GM18502 (cell line): ENCODE results near the gene HOXA10.

Experiments used
- ATAC-seq: cut with Tn5 transposase; IDR thresholded peaks from one replicate; pipeline ENCODE4 v1.9.1; 2021; ENCODE audit warnings: mild to moderate bottlenecking; ENCODE audit not compliant: unreplicated experiment, poor library complexity

HOXA10 gene

DNA sequence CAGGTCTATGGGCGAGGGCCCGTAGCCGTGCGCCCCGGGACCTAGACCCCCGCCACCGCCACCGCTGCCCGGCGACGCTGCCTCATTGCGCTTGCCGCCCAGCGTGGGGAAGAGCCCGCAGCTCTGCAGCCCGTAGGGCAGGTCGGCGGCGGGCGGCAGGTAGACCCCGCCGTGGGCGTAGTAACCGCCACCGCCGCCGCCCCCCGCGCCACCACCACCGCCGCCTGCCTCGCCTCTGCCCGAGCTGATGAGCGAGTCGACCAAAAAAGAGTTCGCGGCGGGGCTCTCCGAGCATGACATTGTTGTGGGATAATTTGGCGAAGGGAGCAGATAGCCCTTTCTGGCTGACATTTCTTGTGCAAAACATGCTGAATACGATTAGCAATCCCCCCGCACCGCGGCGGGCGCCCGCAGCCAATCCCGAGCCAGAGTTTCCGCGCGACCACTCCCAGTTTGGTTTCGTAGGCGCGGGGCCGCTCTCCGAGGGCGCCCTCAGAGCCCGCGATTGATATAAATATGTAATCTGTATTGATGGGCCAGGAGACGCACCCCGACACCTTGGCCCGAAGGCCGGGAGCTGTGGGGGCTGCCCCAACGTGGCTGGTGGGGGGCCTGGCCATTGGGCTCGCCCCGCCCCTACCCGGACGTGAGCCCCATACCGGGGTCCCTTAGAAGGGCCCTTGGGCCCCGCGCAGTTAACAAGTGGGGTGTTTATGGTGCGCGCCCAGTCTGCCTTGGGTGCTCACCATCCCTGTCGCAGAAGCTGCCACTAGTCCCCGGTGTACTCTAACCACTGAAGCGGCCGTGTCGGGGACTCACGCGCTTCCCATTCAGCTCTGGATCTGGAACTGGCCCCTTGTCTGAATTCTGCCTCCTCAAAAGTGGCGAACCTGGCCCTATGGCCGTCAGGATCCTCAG is at the start of gene HOXA10:
Gene HOXA10, minus strand, starts transcription at position 365 of the 918 bp plus-strand sequence. Its CDS starts 14 bp downstream, at position 351.
- ATAC-seq: no peak

DNA sequence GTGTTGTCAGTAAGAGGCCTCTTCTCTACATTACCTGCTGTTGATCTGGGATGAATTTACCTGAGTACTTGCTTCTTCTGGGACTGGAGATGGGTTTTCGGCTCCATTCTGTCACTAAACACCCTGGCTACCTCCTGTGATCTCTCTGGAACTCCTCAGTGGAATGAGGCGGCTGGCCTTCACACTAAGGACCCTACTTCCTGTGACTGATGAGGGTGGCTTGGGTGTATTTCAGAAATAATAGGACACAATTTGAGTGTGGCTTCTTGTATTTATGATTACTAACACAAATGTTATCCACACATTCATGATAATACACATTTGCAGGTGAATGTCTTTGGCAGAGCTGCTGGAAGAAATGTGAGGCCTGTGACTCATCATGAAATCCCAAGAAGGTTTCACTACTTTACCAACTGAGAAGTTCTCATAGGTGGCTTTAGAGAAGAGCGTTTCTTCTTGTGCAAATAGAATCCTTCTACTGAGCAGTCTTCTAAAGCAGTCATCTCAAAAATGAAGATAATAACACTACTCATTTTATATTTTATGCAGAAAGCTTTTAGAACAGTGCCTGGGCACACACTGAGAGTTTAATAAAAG is 47.2 kb upstream of the HOXA10 start:
- ATAC-seq: no peak

DNA sequence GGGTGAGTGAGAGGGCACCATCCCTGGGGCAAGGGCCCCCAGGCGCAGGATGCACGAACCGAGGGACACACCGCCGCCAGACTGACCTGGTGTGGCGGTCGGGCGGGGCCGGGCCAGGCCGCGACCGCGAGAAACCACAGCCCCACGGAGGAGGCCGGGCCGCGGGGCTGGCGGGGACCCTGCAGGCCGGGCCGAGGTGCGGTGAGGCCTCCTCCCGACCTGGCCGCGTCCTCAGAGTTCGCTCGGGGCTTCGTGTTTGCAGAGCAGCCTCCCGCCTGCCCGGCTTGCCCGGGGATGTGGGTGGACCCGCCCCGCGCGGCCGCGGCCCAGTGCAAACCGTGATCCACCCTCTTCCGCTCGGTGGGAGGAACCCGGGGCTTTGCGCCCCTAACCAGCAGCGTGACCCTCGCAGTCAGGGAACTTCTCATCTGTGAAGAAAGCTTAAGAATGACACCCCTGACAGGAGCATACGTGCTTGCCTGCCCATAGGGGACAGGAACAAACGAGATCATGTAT is 46.4 kb upstream of the HOXA10 start:
- no peak for ATAC-seq

- no peak for ATAC-seq
These were observed 45.7 kb upstream of the HOXA10 start for GRCh38 chr7:27219821-27220220.

DNA sequence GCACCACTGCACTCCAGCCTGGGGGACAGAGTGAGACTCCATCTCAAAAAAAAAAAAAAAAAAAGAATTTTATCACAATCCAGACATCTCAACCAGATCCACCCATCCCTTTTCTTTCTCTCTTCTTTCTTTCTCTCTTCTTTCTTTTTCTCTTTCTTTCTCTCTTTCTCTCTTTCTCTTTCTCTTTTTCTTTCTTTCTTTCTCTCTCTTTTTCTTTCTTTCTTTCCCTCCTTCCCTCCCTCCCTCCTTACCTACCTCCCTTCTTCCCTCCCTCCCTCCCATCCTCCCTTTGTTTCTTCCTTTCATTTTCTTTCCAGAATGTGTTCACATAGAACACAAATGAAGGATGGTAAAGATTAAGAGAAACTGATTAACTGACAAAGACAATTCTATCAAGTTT is 43.8 kb upstream of the HOXA10 start:
- ATAC-seq: no peak

DNA sequence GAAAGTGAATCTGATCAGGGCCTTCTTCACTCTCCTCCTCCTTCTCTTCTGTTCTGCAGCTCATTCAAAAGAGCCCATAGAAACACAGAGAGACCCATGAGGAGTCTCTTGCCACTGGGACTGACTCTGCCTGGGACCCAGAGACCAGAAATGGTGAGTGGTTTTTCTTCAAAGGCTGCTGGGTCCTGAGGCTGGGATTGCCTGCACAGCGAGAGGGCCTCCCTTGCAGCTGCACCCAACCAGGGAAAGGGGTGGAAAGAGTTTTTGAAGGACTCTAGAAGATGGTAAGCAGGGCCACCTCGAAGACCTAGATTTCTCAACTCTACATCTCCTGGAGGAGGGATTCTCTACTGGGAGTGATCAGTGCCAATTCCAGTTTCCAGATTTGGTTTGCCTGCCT is 41.2 kb upstream of the HOXA10 start:
- ATAC-seq: no peak

GRCh38 chr7:27214239-27214950 is 40.3 kb upstream of the HOXA10 start:
- no peak for ATAC-seq

- no peak for ATAC-seq
These were observed 39.5 kb upstream of the HOXA10 start for GRCh38 chr7:27213433-27214238.

GRCh38 chr7:27212497-27213432 is 38.6 kb upstream of the HOXA10 start:
- ATAC-seq: no peak

DNA sequence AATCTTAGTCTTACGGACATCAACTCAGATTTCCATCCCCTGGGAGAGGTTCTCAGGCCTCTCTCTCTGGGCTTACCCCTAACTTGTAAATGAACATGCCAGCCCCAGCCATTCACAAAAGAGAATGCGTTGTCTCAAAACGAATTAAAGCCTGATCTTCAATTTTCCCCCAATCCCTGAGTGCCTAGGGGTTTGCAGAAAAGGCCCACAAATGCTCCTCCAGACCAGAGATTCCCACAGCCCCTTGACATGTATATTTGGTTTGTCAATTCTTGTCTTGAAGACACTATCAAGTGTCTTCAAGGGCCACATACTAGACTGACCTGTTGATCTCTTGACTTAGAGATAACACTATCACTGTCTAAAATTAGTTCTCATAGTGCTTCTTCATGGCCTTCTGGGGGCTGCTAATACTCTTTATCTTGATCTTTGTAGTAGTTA is 37.7 kb upstream of the HOXA10 start:
- ATAC-seq: no peak

DNA sequence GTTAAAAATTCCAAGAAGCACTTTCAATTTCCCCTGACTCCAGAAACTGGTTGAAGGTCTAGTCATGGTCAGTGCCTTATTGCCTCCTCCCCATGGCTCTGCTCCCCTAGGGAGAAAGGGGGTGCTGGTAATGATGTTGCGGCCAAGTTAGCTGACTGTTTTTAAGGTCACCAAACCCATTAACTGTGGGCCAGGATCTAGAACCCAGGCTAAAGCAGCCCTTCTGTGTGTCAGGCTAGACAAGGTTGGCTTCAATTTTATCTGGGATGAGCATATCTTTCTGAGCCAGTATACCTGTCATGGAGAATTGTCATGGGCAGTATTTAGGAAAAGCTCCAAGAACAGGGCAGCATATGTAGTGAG is 36.9 kb upstream of the HOXA10 start:
- ATAC-seq: no peak

GRCh38 chr7:27210441-27211083 is 36.4 kb upstream of the HOXA10 start:
- ATAC-seq: no peak

DNA sequence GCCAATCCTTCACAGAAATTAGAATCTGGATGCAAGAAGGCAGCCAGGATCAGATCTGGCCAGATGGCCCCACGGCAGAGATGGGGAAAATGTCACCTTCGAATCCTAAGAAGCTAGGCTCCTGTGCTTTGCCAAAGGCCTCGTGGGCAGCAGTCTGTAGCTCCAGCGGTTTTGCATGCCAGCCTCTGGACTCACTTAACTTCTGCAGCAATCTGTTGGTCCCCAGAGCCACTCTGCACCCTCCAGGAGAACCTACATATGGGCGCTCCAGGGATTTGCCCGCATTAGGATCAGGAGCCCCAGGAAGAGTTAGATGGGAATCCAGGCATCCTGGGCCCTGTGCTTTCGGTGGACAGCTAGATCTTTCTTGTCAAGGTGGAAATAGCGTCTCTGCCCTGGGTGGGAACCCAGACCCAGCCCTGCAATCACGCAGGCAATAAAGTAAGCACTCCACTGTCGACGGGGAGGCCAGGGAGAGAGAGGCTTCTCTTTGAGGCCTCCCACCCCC is 35.9 kb upstream of the HOXA10 start:
- ATAC-seq: no peak

DNA sequence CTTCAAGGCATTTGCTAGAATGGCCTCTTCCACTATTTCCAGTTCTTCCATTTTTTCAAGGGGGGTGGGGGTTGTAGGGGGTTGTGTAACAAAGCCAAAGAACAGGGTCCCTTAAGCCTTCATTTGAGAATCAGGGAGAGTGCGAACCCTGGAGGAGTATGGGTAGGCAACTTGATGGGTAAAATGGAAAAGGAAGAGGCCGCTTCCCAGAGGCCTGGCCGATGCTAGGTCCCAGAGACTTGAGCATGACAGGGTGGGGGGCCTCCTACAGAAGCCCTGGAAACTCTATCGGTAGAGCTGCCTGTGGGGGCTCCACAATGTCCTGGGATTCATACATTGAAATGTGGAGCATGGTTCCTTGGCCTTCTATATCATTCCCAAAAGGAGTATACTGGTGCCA is 34.9 kb upstream of the HOXA10 start:
- ATAC-seq: no peak

- no peak for ATAC-seq
These were observed 33.3 kb upstream of the HOXA10 start for GRCh38 chr7:27207348-27207985.

DNA sequence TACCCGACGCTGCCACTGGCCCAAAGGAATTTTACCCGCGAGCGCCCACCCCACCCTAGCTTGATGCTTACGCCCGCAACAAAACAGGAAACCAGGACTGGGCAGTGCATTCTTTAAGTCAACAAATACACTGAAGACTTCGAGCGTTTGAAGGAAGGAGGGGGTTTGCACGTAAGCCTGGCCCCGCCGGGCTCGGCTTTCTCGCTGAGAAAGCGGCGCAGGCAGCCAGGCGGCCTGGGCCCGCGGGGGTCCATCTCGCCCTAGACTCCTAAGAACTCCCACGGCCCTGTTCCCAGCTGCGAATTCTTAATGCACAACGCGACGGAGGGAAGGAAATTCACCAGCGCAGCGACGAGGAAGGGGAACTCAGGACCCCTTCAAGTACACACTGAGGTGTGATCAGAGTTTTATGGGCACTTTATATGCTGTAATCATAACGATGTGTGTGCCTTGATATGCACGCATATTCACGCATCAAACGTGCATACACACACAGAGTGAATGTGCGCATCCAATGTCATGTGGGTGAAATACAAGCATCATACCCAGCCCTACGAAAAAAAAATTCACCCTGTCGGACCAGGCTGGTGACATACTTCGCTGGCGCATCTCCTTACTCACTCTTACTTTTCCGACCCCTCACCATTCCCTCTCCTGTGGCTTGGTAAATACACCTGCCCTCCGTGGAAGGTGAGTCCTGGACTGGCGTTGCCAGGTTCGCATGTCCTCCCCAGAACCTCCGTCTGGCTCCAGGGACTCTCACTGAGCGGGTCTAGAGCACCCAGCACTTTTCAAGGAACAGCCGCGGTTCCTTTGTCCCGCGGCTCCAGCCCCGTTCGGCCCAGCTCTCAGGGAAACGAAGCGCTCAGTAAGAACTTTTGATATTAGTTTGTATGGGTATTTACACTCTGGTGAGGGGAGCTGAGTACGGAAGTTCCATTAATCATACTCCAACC is 31.5 kb upstream of the HOXA10 start:
- no peak for ATAC-seq

- no peak for ATAC-seq
These were observed 30.8 kb upstream of the HOXA10 start for GRCh38 chr7:27204851-27205322.
